Activated gamma-delta T cell treated with anti-CD3 and anti-CD28 coated beads, Interleukin-2, amount 50 U/mL, for 16 hours (primary cell): ENCODE measurements around the gene SSH2.
A peak's percentile ranks its signal among the peaks of the same experiment; 100 is the strongest.

Experiments used
- DNase-seq: peaks from one replicate; pipeline ENCODE4 v3.0.0-alpha.2; 2020; ENCODE audit warnings: low read depth

Gene SSH2

DNA sequence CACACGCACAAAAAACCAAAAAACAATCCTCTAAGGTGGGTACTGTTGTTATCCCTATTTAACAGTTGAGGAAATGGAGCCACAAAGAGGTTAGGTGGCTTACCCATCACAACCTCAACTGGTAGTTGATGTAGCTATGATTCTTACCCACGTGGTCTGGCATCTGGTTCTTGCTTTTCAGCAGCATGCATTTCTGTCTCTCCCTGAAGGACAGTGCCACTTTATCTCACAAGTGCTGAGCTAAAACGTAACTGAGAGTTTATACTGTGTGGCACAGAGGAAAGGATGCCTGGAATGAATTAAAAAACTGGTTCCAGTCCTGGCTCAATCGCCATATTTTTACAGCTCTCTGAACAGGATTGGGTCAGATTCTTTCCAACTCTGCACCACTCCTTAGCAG is 305.4 kb downstream of the SSH2 start:
- DNase-seq, result no peak

DNA sequence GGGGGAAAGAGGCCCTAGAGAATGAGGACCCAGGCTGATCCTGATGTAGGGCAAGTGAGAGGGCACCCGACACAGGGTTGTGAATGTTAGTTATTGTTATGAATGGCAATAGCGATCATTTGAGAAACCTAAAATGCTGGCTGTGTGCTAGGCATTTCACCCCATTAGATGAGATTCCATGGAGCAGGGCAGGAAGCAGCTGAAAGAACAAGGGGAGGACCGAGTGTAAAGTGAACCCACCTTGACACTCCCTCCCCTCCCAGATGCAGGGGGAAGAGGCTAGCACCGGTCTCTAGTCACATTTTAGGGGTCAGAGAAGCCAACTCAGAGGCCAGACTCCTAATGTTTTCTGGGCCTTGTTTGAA is 306.8 kb downstream of the SSH2 start:
- DNase-seq, result no peak

DNA sequence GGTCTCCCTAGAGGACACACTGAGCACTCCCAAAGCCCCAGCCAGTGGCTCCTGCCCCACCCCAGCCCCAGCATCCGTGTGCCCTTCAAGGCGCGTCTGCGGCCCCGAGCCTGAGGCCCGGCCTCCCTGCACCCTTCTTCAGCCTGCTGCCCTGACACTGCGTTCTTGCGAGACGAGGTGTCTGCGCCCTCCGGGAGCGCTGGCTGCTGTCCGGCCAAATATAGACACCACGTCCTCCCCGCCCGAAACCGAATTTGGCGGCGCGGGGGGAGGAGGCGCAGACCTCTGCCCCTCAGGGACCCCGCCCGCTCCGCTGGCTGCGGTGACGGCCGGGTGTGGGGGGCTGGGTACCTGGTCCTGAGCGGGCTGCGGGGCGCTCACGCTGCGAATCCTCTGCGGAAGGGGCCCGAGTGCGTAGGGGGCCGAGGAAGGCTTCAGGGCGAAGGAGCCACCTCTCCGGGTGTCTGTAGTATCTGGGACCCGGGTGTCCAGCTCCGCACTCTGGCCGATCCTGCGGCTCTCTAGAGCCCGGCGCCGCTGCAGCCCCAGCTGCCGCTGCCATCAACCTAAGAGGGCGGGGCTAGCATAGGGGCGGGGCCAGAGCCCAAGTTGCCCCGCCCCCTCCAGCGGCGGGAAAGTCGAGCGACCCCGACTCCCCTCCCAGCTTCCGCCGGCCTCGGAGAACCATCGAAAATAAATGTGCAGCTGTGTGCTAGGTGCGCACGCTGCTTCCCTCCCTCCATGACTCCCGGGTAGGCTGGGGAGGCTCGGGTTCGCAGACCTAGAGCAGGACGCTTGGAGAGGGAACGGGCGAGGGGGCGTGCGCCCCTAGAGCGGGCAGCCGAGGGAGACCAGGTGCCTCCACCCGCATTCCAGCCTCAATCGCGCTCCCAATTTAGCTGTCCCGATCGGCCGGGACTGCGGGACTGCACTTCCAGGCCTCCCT is 307.4 kb downstream of the SSH2 start, which contains the start of gene CORO6:
Gene CORO6, minus strand, starts transcription at position 576 of the 946 bp plus-strand sequence. CDS start 1,491 bp downstream, outside the sequence.
- DNase-seq, result no peak

DNA sequence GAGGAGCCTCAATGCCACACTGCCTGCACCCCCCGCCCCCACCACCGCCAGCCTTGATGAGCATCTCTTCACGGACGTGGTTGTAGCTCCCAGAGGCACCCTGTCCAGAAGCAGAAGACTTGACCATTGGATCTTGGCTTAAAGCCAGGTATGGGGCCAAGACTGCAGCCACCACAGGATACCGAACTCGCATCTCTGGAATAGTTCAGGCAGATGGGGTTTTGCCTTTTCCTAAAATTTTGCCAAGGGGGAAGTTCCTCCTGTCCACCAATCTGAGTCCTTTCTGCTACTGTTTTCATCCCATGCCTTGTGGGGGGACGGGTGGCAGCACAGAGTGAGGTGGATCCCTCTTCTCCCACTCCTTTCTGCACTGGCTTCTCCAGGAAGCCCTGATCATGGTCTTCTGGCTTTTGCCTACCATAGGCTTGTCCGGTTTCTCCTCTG is 308.3 kb downstream of the SSH2 start:
- no peak for DNase-seq

DNA sequence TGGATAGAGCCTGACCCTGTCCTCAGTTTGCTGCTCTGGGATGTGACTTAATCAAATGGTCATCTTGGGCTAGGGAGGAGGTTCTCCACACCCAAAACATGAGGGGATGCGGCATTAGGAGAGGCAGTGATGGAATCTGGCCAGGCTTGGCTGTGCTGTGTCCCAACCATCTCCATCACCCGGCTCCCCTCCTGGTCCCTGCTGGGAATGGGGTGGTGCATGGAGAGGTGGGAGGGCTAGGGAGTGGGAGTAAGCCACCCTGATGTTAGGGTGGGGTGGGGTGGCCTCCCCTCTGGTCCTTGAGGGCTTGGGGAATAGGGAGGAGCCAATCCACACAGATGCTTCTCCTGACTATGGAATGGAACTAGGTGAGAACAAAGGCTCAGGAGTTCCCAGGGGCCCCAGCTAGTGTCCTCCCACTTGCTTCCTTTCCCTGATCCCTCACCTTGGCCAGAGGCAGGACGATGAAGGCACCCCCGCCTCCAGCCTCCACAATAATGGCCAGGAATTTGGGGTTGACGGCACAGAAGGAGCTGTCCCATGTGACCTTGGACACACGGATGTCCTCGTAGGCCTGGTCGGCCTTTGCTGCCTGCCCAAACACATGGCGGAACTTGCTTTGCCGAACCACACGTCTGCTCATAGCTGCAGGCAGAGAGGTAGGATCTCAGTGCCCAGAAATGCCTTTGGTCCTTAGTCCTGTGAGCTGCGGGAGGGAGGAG is 309.1 kb downstream of the SSH2 start:
- no peak for DNase-seq

DNA sequence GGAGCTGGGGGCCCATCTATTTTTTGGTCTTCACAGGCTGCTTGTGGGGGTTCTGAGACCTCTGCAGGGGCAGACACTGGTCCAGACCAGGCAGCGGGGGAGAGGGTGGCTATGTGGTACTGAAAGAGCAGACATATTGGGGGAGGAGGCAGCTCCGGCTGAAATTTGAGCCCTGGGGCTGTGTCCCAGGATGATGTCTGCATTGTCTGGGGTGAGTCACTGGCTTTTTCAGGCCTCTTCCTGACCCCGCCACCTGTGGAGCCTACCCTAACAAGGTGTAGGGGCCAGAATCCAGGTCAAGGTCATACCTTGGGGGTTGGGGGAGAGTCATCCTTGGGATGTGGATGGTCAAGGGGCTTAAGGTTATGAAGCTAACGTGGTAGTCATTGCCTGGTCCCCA is 309.8 kb downstream of the SSH2 start:
- no peak for DNase-seq

DNA sequence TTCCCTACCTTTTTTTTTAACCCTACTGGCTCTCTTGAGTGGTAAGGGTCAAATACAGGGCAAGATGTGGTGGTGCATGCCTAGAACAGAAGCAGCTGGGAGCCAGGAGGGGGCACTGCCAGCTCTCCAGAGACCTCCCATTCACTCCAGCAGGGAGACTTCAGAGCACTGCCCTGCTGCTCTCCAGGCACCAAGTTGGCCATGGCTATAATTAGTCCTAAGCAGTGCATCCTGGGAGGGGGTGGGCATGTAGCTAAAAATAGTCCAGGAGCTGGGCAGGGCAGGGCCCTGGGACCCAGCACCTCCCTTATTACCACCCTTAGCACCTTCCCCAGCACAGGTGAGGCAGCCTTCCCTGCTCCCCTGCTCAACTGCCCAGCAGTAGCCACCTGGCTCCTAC is 310.8 kb downstream of the SSH2 start:
- DNase-seq, result no peak

DNA sequence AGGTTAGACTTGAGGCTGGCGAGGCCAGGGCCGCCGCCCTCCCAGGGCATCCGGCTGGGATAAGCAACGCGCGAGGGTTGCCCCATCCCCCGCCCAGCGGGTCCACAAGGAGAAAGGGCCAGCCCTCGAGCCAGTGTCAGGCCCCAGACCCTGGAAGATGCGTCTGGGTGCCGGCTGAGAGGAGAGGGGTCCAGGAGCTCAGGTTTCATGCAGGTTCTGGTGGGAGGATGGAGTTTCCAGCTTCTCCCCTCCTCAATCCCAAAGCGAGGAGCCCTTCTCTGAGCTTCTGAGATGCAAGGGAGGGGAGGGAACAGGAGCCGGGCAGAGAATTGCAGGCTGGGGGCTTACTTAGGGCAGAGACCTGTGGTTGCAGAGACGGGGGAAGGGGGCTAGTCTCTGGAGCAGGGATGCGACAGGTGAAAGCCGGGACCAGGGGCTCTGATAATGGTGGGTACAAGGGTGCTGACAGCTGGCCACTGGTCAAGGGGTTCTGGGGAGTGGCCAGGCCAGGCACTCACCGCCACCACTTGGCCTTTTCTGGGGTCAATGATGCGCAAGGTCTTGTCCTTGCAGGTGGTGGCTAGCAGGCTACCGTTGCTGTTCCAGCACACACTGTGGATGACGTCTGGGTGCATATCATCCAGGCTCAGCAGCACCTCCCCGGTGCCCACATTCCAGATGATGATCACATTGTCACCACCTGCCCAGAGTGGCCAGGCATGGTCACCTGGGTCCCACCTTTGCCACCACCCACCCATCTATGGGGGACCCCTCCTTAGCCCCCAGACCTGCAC is 311.6 kb downstream of the SSH2 start:
- no peak for DNase-seq

DNA sequence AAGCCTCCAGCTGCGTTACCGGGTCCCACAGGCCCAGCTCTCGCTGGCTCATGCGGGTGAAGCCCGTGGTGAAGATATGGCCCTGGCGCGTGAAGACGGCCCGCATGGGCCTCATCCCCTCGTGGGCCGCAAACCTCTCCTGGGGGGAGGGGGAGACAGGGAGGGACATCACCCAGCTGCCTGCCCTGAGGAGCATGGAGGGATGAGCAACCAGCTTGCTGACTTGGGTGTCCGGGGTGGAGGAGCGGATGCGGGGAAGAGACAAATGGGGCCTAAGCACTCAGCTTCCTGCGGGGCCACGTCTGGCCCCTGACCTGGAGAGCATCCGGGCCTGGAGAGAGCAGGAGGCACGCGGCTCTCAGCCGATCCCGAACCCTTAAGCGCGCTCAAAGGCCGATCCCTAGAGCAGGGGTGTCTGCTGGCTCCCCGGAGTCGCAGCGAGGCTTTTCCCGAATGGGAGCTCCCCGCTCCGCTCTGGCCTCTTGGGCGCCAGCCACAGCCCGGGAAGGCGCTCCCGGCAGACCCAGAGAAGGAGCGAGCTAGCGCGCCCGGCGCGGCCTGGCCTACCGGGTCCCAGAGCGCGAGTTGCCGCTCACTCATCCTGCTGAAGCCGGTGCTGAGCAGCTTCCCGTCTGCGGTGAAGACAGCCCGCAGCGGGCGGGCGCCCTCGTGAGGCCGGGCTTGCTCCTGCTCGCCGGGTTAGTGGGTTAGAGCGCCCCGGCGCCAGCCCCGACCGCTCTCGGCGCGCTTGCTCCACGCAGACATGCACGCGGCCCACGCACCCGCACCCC is 312.4 kb downstream of the SSH2 start:
- peak; percentile 80 for DNase-seq

DNA sequence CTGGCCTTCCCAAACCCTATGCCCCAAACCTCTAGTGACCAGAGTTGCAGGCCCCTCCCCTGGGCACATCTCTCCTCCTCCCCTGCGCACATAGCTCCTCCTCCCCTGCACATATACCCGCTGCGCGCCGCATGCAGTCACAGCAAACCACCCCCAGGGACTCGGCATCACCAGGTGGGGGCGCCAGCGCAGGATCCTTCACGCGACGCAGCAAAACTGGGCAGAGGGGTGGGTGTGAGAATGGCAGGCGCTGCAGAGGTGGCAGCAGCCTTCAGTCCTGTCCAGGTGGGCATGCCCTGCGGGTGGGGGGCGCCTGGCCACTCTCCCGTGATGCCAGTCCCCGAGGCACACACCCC is 312.9 kb downstream of the SSH2 start:
- DNase-seq, result peak; percentile 82

DNA sequence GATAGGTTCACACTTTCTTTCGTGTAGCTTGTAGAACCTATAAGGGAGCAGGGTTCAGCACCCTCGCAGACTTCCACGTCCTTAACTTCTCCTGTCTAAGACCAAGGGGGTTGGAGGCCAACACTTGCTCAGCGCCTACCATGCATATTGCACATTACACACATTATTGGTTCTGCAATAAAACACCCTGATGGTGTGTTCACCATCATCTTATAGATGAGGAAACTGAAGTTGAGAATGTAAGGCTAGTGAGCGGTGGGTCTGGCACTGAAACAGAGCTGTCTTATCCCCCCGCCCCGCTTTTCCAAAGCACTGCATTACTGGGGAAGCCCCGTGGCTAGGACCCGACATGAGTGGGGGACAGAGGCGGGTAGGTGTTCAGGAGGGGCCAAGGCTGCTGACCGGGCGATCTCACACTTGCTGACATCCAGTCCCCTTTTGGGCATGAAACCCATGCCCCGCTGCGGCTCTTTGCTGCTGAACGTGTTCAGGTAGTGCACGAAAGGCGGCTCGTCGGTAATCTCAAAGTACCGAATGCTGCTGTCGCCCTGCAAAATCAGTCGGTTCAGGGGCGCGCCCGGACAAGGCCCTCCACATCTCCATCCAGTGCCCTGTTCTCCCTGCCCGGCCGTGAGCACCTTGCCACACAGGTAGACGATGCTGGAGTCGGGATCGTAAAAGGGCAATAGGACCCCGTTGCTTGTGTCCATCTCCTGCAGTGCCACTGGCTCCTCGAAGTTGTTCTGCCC is 313.6 kb downstream of the SSH2 start:
- DNase-seq, result no peak

DNA sequence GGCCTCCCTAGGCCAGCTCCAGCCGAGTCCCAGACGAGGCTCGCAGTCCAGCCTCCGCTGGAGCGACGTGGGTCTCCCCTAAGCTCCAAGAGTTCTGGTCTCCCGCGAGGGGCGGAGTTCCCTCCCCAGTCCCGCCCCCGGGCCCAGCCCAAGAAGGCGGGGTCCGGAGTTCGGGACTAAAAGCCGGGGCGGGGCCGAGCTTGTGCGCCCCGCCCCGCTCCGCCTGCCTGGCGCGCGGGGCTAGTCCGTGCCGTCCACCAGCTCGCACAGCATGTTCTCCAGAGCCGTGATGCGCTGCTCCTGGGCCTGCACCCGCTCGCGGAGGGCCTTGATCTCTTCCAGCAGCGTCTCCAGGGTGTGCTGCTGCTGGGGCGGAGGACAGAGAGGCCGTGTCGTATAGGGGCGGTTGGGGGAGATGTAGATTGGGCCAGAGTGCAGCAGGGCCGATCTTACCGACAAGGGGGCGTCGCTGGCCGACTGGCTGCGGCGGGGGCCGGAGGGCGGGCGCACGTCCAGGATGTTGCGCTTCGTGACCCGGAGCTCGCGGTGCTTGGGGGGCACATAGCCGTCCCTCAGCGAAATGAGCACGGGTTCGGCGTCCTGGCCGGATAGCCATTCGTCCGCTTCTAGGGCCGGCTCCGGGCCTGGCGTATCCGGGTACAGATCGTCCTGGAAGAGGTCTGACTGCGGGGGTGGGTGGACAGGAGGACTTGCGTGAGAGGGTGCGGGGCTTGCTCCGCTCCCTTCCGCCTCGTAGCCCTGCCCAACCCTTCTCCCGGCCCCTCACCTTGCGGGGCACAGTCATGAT is 314.3 kb downstream of the SSH2 start:
- peak; percentile 72 for DNase-seq

DNA sequence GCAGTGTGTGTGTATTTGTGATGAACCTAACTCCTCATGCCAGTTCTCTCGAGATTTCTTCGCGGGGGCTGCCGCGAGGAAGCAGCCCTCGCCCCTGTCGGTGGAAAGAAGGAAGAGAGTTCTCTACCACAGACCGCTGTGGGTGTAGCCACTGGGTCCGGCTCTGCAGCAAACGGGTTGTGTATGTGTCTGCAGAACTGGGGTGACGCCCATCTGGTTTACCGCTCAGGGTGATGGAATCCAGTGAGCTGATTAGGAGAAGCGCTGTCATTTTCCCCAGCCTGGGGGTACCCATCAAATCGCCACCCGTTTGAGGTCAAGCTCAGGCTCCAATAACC is 315.0 kb downstream of the SSH2 start:
- DNase-seq, result no peak

DNA sequence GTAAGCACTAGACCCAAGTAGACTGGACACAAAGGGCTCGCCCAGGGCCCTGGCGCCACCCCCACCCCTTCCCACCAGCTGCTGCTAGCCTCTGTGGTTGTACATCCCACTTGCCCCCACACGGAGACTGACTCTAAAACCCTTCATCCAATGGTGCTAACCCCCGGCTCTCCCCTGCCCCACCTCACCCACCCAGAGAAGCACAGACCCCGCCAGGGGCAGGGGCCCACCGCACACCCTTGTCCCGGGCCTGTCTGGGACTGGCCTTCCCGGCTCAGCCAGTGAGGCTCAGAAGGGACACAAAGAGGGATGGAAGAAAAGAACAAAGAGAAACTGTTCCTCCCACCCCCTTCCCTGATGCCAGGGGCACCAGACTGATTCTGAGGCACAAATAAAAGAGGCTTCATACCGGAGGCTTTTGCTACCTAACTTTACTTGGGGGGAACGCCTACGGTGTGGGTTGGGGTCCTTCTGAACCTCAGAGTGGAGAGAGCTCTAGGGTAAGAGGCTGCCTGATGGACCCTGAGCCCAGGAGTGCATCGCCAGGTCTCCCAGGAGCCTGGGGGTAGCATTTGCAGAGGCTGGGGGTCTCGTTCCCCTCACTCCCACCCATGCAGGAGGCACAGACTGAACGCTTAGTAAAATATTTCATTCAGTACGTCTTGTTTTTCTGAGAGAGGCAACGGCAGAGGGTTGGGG is 315.5 kb downstream of the SSH2 start:
- DNase-seq, result no peak

DNA sequence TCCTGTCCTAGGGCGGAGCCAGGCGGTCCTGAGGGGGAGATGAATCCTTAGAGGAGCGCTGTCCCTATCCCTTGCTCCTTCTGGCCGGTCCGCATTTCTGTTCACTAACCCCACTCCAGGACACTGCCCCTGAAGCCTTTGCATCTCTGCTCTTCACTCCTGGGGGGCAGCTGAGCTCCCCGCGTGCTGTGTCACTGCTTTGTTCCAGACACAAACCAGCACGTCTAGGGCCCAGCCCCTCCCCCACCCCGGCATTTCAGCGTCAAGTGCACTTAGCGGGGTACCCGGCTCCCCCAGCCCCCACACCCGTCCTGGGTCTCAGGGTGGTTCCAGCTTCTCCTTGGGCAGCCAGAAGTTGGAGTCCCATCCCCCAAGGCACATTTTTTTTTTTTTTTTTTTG is 316.2 kb downstream of the SSH2 start:
- DNase-seq, result no peak

DNA sequence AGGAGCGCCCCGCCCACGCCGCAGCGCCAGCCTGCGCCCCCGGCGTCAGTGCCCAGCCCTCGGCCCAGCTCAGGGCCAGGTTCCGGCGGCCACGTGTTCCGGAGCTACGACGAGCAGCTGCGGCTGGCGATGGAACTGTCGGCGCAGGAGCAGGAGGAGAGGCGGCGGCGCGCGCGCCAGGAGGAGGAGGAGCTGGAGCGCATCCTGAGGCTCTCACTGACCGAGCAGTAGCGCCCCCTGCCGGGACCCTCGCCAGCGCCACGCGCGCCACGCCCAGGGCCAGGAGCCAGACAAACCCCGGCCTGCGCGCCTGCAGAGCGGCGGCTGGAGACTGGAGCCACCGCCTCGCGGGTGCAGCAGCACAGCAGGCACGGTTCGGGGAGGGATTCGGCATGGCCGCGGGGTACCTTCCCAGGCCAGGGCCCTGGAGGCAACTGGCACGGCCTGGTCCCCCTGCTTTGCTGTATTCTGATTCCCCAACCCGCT is 316.6 kb downstream of the SSH2 start:
- DNase-seq, result peak; percentile 89

DNA sequence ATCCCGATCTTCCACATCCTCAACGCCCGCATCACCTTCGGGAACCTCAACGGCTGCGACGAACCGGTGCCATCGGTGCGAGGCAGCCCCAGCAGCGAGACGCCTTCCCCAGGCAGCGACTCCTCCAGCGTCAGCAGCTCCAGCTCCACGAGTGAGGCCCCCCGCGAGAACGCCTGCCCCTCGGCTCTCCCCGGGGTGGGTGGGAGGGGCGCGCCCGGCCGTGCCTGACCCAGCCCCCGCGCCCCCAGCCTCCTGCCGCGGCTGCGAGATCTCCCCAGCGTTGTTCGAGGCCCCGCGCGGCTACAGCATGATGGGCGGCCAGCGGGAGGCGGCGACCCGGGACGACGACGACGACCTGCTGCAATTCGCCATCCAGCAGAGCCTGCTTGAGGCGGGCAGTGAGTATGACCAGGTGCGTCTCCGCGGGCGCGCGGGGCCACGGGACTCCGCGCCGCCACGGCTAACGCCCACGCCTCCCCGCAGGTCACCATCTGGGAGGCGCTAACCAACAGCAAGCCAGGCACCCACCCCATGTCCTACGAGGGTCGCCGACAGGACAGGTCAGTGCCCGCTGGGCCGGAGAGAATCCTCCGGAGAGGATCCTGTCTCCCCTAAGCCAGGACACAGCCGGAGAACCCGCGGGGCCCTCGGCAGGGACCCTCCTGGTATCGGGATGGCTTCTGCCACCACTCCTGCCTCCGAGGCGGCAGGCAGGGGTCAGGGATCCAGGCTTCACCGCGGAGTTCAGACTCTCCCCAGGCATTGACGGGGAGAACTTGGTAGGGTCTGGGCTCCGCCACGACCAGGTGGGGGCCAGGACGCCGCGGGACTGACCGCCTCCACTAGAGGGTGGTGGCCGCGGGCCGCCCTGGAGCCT is 317.4 kb downstream of the SSH2 start:
- no peak for DNase-seq

DNA sequence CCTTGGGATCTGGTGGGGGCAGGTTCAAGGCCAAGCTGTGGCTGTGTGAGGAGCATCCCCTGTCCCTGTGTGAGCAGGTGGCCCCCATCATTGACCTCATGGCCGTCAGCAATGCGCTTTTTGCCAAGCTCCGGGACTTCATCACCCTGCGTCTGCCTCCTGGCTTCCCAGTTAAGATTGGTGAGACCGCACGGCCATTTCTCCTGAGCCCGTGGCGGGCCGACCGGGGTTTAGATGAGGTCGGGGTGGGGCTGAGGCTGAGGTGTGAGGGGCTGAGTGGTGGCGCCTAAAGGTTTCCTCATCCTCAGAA is 318.0 kb downstream of the SSH2 start:
- no peak for DNase-seq
